Measurements from ENCODE around the gene ERC1.

DNA sequence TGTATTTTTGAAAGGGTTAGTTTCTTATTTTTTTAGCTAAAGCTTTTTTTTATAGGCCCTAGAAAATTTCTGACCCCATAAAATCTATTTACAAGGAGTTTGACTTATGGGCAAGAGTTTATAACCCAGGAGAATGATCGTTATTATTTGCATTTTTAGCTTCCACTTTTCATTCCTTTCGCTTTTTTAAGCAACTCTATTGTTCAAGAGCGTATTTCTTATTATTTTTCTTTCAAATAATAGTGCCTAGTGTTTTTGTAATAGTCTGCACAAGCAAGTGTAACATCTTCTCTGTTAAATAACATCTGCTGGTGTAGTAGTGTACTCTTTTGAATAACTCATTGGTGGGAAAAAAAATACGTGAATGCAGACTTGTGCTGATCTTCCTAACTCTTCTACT lies 216.3 kb downstream of the ERC1 start:
- TF ChIP-seq, protein P1, sequence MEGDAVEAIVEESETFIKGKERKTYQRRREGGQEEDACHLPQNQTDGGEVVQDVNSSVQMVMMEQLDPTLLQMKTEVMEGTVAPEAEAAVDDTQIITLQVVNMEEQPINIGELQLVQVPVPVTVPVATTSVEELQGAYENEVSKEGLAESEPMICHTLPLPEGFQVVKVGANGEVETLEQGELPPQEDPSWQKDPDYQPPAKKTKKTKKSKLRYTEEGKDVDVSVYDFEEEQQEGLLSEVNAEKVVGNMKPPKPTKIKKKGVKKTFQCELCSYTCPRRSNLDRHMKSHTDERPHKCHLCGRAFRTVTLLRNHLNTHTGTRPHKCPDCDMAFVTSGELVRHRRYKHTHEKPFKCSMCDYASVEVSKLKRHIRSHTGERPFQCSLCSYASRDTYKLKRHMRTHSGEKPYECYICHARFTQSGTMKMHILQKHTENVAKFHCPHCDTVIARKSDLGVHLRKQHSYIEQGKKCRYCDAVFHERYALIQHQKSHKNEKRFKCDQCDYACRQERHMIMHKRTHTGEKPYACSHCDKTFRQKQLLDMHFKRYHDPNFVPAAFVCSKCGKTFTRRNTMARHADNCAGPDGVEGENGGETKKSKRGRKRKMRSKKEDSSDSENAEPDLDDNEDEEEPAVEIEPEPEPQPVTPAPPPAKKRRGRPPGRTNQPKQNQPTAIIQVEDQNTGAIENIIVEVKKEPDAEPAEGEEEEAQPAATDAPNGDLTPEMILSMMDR (IDR thresholded peaks at IDR 0.05; ENCODE audit: low read depth, low read length, poor library complexity, severe bottlenecking): no peak
- no peak for TF ChIP-seq EZH2phosphoT487 (IDR thresholded peaks at IDR 0.05; ENCODE audit: borderline replicate concordance, low read length)

Data from DOHH2 (cell line).